Measurements from ENCODE around the gene UST. TPM values are rescaled to one million over a fixed set of nuclear protein-coding genes. Genes with fewer than 3 reads are reported as not detected.

Gene UST
- total RNA-seq, 1 experiment from 2014 or later, result 6.1 TPM

- Histone ChIP-seq H3K4me1 (ENCODE audit: control insufficient read depth in 1 of 2, insufficient read depth in 2 of 2, low read length in 2 of 2) (no peaks in the 10 kb centered on the region), H3K36me3 (ENCODE audit: control insufficient read depth in 1 of 2, insufficient read depth in 2 of 2, low read length in 2 of 2) (no peaks in the 10 kb centered on the region), H3K27ac (ENCODE audit: low read depth, low read length) (no peak overlapping the region), H3K9me2 (ENCODE audit: insufficient read depth) (no peaks in the 10 kb centered on the region), H3K27me3 (ENCODE audit: insufficient read depth, low read length) (no peaks in the 10 kb centered on the region), H3K9ac (ENCODE audit: low read length) (no peak overlapping the region), H3K79me2 (ENCODE audit: insufficient read depth, low read length) (no peaks in the 10 kb centered on the region), H4K20me1 (ENCODE audit: insufficient read depth) (no peaks in the 10 kb centered on the region), H3K4me2 (ENCODE audit: low read length) (no peak overlapping the region), H3K9me3 (ENCODE audit: control insufficient read depth in 1 of 2, insufficient read depth in 1 of 2, low read depth in 1 of 2, low read length in 2 of 2) (no peaks in the 10 kb centered on the region), H2AFZ (ENCODE audit: low read depth, low read length, poor library complexity, severe bottlenecking) (no peak overlapping the region), H3K4me3 (replicated peaks in 1 of 2; ENCODE audit: low read depth in 1 of 2, low read length in 2 of 2) (no peak overlapping the region)
- ATAC-seq (no peak), DNase-seq (ENCODE audit: low read depth, low spot score) (no peak)
- TF ChIP-seq CEBPB (IDR thresholded peaks at IDR 0.05; ENCODE audit: low read depth) (no peak), POLR2AphosphoS5 (IDR thresholded peaks at IDR 0.05; ENCODE audit: low read depth, low read length) (no peak), JUND (IDR thresholded peaks at IDR 0.05) (no peak), SIN3A (IDR thresholded peaks at IDR 0.05; ENCODE audit: low read depth) (no peak), ZFX (IDR thresholded peaks at IDR 0.05) (no peak), ATF3 (IDR thresholded peaks at IDR 0.05) (no peak), EZH2 (IDR thresholded peaks at IDR 0.05) (no peak), POLR2A (IDR thresholded peaks at IDR 0.05; ENCODE audit: borderline replicate concordance, extremely low read depth, insufficient read depth, insufficient read length) (no peak), ZNF274 (IDR thresholded peaks at IDR 0.05; ENCODE audit: low read depth, low read length) (no peak), EZH2phosphoT487 (IDR thresholded peaks at IDR 0.05; ENCODE audit: borderline replicate concordance) (no peak), RAD21 (IDR thresholded peaks at IDR 0.05; ENCODE audit: low read depth) (no peak), CBX3 (IDR thresholded peaks at IDR 0.05; ENCODE audit: low read depth) (no peak), SRF (IDR thresholded peaks at IDR 0.05; ENCODE audit: low read depth) (no peak), TCF7L2 (IDR thresholded peaks at IDR 0.05; ENCODE audit: borderline replicate concordance, extremely low read depth, insufficient read depth, insufficient read length) (no peak), SP1 (IDR thresholded peaks at IDR 0.05; ENCODE audit: low read depth) (no peak), YY1 (IDR thresholded peaks at IDR 0.05; ENCODE audit: extremely low read depth, insufficient replicate concordance, low read depth, low read length) (no peak)
- TF ChIP-seq, protein P1, sequence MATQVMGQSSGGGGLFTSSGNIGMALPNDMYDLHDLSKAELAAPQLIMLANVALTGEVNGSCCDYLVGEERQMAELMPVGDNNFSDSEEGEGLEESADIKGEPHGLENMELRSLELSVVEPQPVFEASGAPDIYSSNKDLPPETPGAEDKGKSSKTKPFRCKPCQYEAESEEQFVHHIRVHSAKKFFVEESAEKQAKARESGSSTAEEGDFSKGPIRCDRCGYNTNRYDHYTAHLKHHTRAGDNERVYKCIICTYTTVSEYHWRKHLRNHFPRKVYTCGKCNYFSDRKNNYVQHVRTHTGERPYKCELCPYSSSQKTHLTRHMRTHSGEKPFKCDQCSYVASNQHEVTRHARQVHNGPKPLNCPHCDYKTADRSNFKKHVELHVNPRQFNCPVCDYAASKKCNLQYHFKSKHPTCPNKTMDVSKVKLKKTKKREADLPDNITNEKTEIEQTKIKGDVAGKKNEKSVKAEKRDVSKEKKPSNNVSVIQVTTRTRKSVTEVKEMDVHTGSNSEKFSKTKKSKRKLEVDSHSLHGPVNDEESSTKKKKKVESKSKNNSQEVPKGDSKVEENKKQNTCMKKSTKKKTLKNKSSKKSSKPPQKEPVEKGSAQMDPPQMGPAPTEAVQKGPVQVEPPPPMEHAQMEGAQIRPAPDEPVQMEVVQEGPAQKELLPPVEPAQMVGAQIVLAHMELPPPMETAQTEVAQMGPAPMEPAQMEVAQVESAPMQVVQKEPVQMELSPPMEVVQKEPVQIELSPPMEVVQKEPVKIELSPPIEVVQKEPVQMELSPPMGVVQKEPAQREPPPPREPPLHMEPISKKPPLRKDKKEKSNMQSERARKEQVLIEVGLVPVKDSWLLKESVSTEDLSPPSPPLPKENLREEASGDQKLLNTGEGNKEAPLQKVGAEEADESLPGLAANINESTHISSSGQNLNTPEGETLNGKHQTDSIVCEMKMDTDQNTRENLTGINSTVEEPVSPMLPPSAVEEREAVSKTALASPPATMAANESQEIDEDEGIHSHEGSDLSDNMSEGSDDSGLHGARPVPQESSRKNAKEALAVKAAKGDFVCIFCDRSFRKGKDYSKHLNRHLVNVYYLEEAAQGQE (IDR thresholded peaks at IDR 0.05; ENCODE audit: low read depth), result no peak
- TF ChIP-seq, protein P2, sequence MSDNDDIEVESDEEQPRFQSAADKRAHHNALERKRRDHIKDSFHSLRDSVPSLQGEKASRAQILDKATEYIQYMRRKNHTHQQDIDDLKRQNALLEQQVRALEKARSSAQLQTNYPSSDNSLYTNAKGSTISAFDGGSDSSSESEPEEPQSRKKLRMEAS (IDR thresholded peaks at IDR 0.05), result no peak
- TF ChIP-seq, protein P3, sequence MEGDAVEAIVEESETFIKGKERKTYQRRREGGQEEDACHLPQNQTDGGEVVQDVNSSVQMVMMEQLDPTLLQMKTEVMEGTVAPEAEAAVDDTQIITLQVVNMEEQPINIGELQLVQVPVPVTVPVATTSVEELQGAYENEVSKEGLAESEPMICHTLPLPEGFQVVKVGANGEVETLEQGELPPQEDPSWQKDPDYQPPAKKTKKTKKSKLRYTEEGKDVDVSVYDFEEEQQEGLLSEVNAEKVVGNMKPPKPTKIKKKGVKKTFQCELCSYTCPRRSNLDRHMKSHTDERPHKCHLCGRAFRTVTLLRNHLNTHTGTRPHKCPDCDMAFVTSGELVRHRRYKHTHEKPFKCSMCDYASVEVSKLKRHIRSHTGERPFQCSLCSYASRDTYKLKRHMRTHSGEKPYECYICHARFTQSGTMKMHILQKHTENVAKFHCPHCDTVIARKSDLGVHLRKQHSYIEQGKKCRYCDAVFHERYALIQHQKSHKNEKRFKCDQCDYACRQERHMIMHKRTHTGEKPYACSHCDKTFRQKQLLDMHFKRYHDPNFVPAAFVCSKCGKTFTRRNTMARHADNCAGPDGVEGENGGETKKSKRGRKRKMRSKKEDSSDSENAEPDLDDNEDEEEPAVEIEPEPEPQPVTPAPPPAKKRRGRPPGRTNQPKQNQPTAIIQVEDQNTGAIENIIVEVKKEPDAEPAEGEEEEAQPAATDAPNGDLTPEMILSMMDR (IDR thresholded peaks at IDR 0.05 in 2 of 3, conservative IDR thresholded peaks at IDR 0.05 in 1 of 3; ENCODE audit: borderline replicate concordance in 1 of 3, insufficient read depth in 1 of 3, low read depth in 2 of 3, low read length in 2 of 3), result no peak
- no TSS peak for BruUV-seq (replicated peaks)
- intact Hi-C loops (cut with micrococcal nuclease), result no loop called here
- ChIA-PET RAD21 (ENCODE audit: low non-redundant PET in 1 of 2, low total read pairs in 2 of 2, uncharacterized antibody in 2 of 2, unreplicated experiment in 2 of 2) (no interaction called here), POLR2A (no interaction called here), CTCF (no interaction called here)
These were observed 11.7 kb downstream of the UST start for GRCh38 chr6:148758492-148758891.
